ENCODE results near the gene TLN1. TPM values are rescaled to one million over a fixed set of nuclear protein-coding genes. Genes with fewer than 3 reads are reported as not detected.

The TLN1 gene
- total RNA-seq, 1 donor from 2014 or later: 226 TPM

GRCh38 chr9:35673132-35674024, 58.6 kb downstream of the TLN1 start, which contains the start of gene CA9:
CA9 (plus strand) TSS chr9:35673928; CDS start chr9:35673960, 32 bp downstream.
- H3K36me3 Mint-ChIP-seq: no peaks in the 10 kb centered on the region
- peak within 1 kb of the TSS; percentile 23 for H3K27ac Mint-ChIP-seq
- H3K9me3 Mint-ChIP-seq: no peaks in the 10 kb centered on the region
- no peak for TF ChIP-seq CTCF (IDR thresholded peaks at IDR 0.05; ENCODE audit: unreplicated experiment)
- H3K27me3 Mint-ChIP-seq (ENCODE audit: low read depth): no peaks in the 10 kb centered on the region
- H3K4me1 Mint-ChIP-seq: peaks cover 16% of the 10 kb centered on the region
- DNase-seq (ENCODE audit: low spot score in 2 of 2, unreplicated experiment in 2 of 2): no peak
- peak within 1 kb of the TSS; percentile 70 for H3K4me3 Mint-ChIP-seq

GRCh38 chr9:35669331-35670145, 62.5 kb downstream of the TLN1 start:
- peak overlapping the region; percentile 74 for H3K27ac Mint-ChIP-seq
- peaks cover 28% of the 10 kb centered on the region for H3K4me1 Mint-ChIP-seq
- H3K27me3 Mint-ChIP-seq (ENCODE audit: low read depth): no peaks in the 10 kb centered on the region
- no peaks in the 10 kb centered on the region for H3K9me3 Mint-ChIP-seq
- no peak overlapping the region for H3K4me3 Mint-ChIP-seq
- H3K36me3 Mint-ChIP-seq: no peaks in the 10 kb centered on the region
- no peak for DNase-seq (ENCODE audit: low spot score in 2 of 2, unreplicated experiment in 2 of 2)
- TF ChIP-seq CTCF (IDR thresholded peaks at IDR 0.05; ENCODE audit: unreplicated experiment): no peak

GRCh38 chr9:35667939-35668338, 64.1 kb downstream of the TLN1 start:
- H3K36me3 Mint-ChIP-seq: no peaks in the 10 kb centered on the region
- TF ChIP-seq CTCF (IDR thresholded peaks at IDR 0.05; ENCODE audit: unreplicated experiment): no peak
- no peaks in the 10 kb centered on the region for H3K27me3 Mint-ChIP-seq (ENCODE audit: low read depth)
- no peak for DNase-seq (ENCODE audit: low spot score in 2 of 2, unreplicated experiment in 2 of 2)
- H3K27ac Mint-ChIP-seq: no peak overlapping the region
- no peak overlapping the region for H3K4me3 Mint-ChIP-seq
- H3K4me1 Mint-ChIP-seq: peaks cover 37% of the 10 kb centered on the region
- no peaks in the 10 kb centered on the region for H3K9me3 Mint-ChIP-seq

- Mint-ChIP-seq H3K9me3 (no peaks in the 10 kb centered on the region), H3K4me1 (peaks cover 37% of the 10 kb centered on the region), H3K27me3 (ENCODE audit: low read depth) (no peaks in the 10 kb centered on the region), H3K4me3 (no peak overlapping the region), H3K27ac (peak overlapping the region; percentile 96), H3K36me3 (no peaks in the 10 kb centered on the region)
- DNase-seq (ENCODE audit: low spot score in 2 of 2, unreplicated experiment in 2 of 2): no peak
- TF ChIP-seq CTCF (IDR thresholded peaks at IDR 0.05; ENCODE audit: unreplicated experiment): no peak
These were observed 65.4 kb downstream of the TLN1 start for GRCh38 chr9:35666549-35666948.

GRCh38 chr9:35666045-35666444, 66.0 kb downstream of the TLN1 start:
- H3K4me1 Mint-ChIP-seq: peaks cover 37% of the 10 kb centered on the region
- peak overlapping the region; percentile 77 for H3K4me3 Mint-ChIP-seq
- peak overlapping the region; percentile 96 for H3K27ac Mint-ChIP-seq
- no peaks in the 10 kb centered on the region for H3K27me3 Mint-ChIP-seq (ENCODE audit: low read depth)
- H3K9me3 Mint-ChIP-seq: no peaks in the 10 kb centered on the region
- DNase-seq (ENCODE audit: low spot score in 2 of 2, unreplicated experiment in 2 of 2): no peak
- H3K36me3 Mint-ChIP-seq: peaks cover under 1% of the 10 kb centered on the region
- TF ChIP-seq CTCF (IDR thresholded peaks at IDR 0.05; ENCODE audit: unreplicated experiment): no peak

Measured in mesothelial cell of epicardium (in vitro differentiated cells).